HL-60 (cell line): ENCODE measurements around the gene PAPOLB.

Experiments used
- DNase-seq, 2 experiments: peaks; one replicate each; pipeline ENCODE4 v3.0.0-alpha.2; 2010 to 2020; ENCODE audit warnings: low read depth in 1 of 2, low spot score in 1 of 2
- H3K27ac ChIP-seq: fragments of 250-450 bp; sonication (Bioruptor Pico); replicated peaks from 2 replicates; pipeline ENCODE4 v1.5.1; 2020; ENCODE audit warnings: mild to moderate bottlenecking, moderate library complexity
- H3K27me3 ChIP-seq: fragments of 250-450 bp; sonication (Bioruptor Pico); 2 replicates; pipeline ENCODE4 v1.5.1; 2021; ENCODE audit warnings: mild to moderate bottlenecking, moderate library complexity; ENCODE audit not compliant: insufficient read depth, poor library complexity, severe bottlenecking
- H3K4me3 ChIP-seq: replicated peaks from 2 replicates; pipeline ENCODE4 v1.5.1; 2011; ENCODE audit warnings: mild to moderate bottlenecking, control low read depth, low read length; ENCODE audit not compliant: insufficient read depth
- GABPA ChIP-seq: IDR thresholded peaks from 2 replicates; pipeline ENCODE4 v1.6.1; 2012; ENCODE audit warnings: low read depth
- POLR2AphosphoS5 ChIP-seq: IDR thresholded peaks from 2 replicates; pipeline ENCODE4 v1.6.1; 2012; ENCODE audit warnings: low read depth
- SPI1 ChIP-seq: IDR thresholded peaks from 2 replicates; pipeline ENCODE4 v1.6.1; 2012; ENCODE audit warnings: low read depth, mild to moderate bottlenecking, borderline replicate concordance
- TF ChIP-seq, protein P1 (sequence below): IDR thresholded peaks from 2 replicates; pipeline ENCODE4 v1.6.1; 2012; ENCODE audit warnings: low read depth; ENCODE audit not compliant: insufficient replicate concordance
- TF ChIP-seq, protein P2 (sequence below): IDR thresholded peaks from one replicate; pipeline ENCODE4 v1.5.1; 2011; ENCODE audit warnings: low read length, control low read depth, inconsistent platforms; ENCODE audit not compliant: insufficient read depth

Gene PAPOLB

DNA sequence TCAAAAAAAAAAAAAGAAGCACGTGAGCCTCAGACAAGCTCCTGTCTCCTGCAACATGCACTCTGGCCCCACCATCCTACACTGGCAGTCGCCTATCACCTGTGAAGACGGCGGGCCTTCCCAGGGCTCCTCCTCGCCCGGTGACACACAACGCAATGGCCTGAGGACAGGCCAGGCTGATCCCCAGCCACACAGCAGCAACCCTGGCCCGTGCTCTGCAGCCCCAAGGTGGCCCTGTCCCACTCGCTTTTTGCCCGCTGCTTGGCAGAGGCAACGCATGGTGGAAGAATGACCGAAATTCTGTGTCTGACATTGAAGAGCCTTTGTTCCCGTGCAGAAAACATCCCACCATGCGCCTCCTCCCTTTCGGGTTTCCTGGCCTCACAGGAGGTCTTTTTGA lies 13.6 kb upstream of the PAPOLB start:
- Histone ChIP-seq H3K27ac (no peak overlapping the region), H3K27me3 (peaks cover 3% of the 10 kb centered on the region), H3K4me3 (no peak overlapping the region)
- TF ChIP-seq, protein P1, sequence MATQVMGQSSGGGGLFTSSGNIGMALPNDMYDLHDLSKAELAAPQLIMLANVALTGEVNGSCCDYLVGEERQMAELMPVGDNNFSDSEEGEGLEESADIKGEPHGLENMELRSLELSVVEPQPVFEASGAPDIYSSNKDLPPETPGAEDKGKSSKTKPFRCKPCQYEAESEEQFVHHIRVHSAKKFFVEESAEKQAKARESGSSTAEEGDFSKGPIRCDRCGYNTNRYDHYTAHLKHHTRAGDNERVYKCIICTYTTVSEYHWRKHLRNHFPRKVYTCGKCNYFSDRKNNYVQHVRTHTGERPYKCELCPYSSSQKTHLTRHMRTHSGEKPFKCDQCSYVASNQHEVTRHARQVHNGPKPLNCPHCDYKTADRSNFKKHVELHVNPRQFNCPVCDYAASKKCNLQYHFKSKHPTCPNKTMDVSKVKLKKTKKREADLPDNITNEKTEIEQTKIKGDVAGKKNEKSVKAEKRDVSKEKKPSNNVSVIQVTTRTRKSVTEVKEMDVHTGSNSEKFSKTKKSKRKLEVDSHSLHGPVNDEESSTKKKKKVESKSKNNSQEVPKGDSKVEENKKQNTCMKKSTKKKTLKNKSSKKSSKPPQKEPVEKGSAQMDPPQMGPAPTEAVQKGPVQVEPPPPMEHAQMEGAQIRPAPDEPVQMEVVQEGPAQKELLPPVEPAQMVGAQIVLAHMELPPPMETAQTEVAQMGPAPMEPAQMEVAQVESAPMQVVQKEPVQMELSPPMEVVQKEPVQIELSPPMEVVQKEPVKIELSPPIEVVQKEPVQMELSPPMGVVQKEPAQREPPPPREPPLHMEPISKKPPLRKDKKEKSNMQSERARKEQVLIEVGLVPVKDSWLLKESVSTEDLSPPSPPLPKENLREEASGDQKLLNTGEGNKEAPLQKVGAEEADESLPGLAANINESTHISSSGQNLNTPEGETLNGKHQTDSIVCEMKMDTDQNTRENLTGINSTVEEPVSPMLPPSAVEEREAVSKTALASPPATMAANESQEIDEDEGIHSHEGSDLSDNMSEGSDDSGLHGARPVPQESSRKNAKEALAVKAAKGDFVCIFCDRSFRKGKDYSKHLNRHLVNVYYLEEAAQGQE, result no peak
- no peak for TF ChIP-seq GABPA
- TF ChIP-seq SPI1, result no peak
- TF ChIP-seq, protein P2, sequence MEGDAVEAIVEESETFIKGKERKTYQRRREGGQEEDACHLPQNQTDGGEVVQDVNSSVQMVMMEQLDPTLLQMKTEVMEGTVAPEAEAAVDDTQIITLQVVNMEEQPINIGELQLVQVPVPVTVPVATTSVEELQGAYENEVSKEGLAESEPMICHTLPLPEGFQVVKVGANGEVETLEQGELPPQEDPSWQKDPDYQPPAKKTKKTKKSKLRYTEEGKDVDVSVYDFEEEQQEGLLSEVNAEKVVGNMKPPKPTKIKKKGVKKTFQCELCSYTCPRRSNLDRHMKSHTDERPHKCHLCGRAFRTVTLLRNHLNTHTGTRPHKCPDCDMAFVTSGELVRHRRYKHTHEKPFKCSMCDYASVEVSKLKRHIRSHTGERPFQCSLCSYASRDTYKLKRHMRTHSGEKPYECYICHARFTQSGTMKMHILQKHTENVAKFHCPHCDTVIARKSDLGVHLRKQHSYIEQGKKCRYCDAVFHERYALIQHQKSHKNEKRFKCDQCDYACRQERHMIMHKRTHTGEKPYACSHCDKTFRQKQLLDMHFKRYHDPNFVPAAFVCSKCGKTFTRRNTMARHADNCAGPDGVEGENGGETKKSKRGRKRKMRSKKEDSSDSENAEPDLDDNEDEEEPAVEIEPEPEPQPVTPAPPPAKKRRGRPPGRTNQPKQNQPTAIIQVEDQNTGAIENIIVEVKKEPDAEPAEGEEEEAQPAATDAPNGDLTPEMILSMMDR, result no peak
- no peak for TF ChIP-seq POLR2AphosphoS5
- no peak for DNase-seq

DNA sequence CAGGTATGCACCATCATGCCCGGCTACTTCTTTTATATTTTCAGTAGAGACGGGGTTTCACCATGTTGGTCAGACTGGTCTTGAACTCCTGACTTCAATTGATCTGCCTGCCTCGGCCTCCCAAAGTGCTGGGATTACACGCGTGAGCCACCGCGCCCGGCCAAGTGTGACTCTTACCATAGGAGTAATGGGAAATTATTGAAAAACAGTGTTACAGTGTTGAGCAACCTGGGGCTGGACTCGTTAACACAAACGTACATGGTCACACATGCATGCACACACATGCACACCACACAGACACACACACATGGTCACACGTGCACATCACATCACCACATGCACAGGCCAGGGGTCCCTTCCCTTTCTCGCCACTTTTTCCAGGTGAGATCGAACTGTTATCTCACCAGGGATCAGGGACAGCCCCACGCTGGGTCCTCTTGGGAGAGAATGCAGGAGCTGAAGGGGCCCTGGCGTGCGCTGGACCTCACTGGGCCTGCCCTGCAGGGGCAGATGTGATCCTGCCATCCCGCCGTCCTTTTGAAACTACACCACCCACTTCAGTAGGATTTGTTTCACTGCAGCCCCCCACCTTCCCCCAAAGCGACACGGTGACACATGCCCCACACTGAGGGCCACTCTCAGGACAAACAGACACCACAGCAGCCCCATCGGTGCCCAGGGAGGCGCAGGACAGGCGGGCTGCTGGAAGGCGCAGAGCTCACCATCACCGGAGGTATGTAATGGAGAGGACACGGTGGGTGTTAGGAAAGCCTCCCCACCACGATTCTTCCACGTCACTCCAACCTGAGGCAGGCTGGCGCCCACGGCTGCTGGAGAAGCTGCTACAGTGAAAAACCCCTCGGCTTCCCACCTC lies 11.5 kb upstream of the PAPOLB start:
- Histone ChIP-seq H3K27ac (no peak overlapping the region), H3K4me3 (no peak overlapping the region), H3K27me3 (peaks cover 3% of the 10 kb centered on the region)
- no peak for TF ChIP-seq SPI1
- no peak for TF ChIP-seq GABPA
- TF ChIP-seq POLR2AphosphoS5, result no peak
- TF ChIP-seq, protein P2, result no peak
- TF ChIP-seq, protein P1, result no peak
- no peak for DNase-seq

DNA sequence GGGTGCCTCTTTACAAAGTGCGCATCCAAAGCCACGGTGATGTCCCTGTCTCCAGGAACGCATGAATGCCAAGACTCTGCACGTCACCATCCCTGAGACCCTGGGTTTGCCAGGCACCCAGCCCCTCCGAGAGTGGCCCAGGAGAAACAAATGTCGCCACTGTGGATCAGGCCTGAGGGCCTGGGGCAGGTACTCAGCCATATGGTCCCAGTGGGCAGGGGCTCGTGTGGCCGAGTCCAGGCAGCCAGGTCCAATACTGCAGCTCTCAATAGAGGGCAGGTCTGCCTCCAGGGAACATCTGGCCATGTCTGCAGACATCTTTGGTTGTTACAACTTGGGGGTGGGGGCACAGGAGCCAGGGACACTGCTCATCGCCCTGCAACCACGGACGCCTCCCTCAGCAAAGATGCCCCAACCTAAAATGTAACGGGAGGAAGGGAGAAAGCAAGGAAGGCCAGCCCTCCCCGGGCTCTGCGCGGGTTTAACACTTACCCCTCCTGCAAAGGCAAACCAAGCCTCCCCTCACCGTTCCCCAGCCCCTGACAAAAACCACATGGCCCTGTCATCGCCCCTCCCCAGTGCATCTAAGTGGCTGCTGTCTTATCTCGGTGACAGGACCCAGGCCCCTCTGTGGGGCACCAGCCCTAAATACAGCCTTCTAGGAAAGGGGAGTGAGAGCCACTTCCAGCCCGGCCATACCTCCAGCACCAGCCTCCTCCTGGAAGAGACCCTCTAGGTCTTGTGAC lies 10.3 kb upstream of the PAPOLB start:
- no peak for DNase-seq
- Histone ChIP-seq H3K4me3 (no peak overlapping the region), H3K27me3 (peaks cover 3% of the 10 kb centered on the region), H3K27ac (no peak overlapping the region)
- TF ChIP-seq, protein P2, result no peak
- TF ChIP-seq, protein P1, result no peak
- TF ChIP-seq SPI1 (no peak), POLR2AphosphoS5 (no peak), GABPA (no peak)
